SK-N-SH treated with all-trans-retinoic acid at 6 μM for 48 hours (cell line): ENCODE results near the gene MYOM3.

Experiments
- BACH2 ChIP-seq: fragments of 250-450 bp; sonication (Bioruptor Pico); IDR thresholded peaks from 2 replicates; pipeline ENCODE4 v1.9.0; 2021; ENCODE audit warnings: mild to moderate bottlenecking, borderline replicate concordance
- CSRNP3 ChIP-seq: fragments of 250-450 bp; sonication (Bioruptor Pico); IDR thresholded peaks from 2 replicates; pipeline ENCODE4 v1.5.1; 2021; ENCODE audit warnings: mild to moderate bottlenecking, moderate library complexity
- ESRRG ChIP-seq: fragments of 250-450 bp; sonication (Bioruptor Pico); IDR thresholded peaks from 2 replicates; pipeline ENCODE4 v1.6.1; 2021; ENCODE audit warnings: mild to moderate bottlenecking
- PATZ1 ChIP-seq: fragments of 250-450 bp; sonication (Bioruptor Pico); IDR thresholded peaks from 2 replicates; pipeline ENCODE4 v1.8.0; 2020; ENCODE audit warnings: mild to moderate bottlenecking, moderate library complexity, borderline replicate concordance
- PPARA ChIP-seq: fragments of 250-450 bp; sonication (Bioruptor Pico); IDR thresholded peaks from 2 replicates; pipeline ENCODE4 v1.5.0; 2020; ENCODE audit warnings: mild to moderate bottlenecking, borderline replicate concordance
- RARB ChIP-seq: fragments of 250-450 bp; sonication (Bioruptor Pico); IDR thresholded peaks from 2 replicates; pipeline ENCODE4 v1.8.0; 2021; ENCODE audit warnings: mild to moderate bottlenecking, moderate library complexity
- SNAI2 ChIP-seq: fragments of 250-450 bp; sonication (Bioruptor Pico); IDR thresholded peaks from 2 replicates; pipeline ENCODE4 v1.5.0; 2020; ENCODE audit warnings: mild to moderate bottlenecking, moderate library complexity
- TSHZ2 ChIP-seq: fragments of 250-450 bp; sonication (Bioruptor Pico); IDR thresholded peaks from 2 replicates; pipeline ENCODE4 v1.5.0; 2020; ENCODE audit warnings: mild to moderate bottlenecking, moderate library complexity
- ZFP3 ChIP-seq: fragments of 250-450 bp; sonication (Bioruptor Pico); IDR thresholded peaks from 2 replicates; pipeline ENCODE4 v1.5.0; 2020; ENCODE audit warnings: mild to moderate bottlenecking, moderate library complexity
- ZFP30 ChIP-seq: fragments of 450-650 bp; formaldehyde crosslinking; IDR thresholded peaks from 2 replicates; pipeline ENCODE4 v1.5.0; 2022; ENCODE audit warnings: mild to moderate bottlenecking, moderate library complexity
- ZNF565 ChIP-seq: fragments of 450-650 bp; formaldehyde crosslinking; conservative IDR thresholded peaks from 2 replicates; pipeline ENCODE4 v1.5.0; 2020; ENCODE audit warnings: low read depth, mild to moderate bottlenecking, moderate library complexity
- ZNF70 ChIP-seq: fragments of 450-650 bp; formaldehyde crosslinking; IDR thresholded peaks from 2 replicates; pipeline ENCODE4 v1.5.0; 2020; ENCODE audit warnings: mild to moderate bottlenecking, moderate library complexity
- ZNF8 ChIP-seq: fragments of 450-650 bp; formaldehyde crosslinking; IDR thresholded peaks from 2 replicates; pipeline ENCODE4 v1.5.0; 2020; ENCODE audit warnings: mild to moderate bottlenecking, moderate library complexity
- TF ChIP-seq, protein P1 (sequence below): fragments of 250-450 bp; sonication (Bioruptor Pico); IDR thresholded peaks from 2 replicates; pipeline ENCODE4 v1.5.1; 2020; ENCODE audit warnings: low read depth, mild to moderate bottlenecking, moderate library complexity

DNA sequence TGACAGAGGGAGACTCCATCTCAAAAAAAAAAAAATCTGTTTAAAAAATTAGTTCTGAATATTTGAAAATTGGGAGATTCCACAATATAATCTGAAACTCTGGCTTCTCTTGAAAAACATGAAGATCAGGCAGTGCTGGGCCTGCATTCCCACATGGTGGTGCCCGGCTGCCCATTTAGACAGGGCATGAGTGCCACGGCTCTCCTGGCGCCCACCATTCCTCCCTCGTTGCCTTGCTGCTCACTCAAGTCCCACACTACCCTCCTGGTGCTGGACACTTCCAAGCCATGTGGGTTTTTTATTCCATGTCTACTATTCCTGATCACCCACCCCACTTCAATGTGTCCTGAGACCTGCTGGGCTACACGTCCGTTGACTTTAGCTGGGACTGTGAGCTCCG, 10.8 kb upstream of the MYOM3 start:
- TF ChIP-seq, protein P1, sequence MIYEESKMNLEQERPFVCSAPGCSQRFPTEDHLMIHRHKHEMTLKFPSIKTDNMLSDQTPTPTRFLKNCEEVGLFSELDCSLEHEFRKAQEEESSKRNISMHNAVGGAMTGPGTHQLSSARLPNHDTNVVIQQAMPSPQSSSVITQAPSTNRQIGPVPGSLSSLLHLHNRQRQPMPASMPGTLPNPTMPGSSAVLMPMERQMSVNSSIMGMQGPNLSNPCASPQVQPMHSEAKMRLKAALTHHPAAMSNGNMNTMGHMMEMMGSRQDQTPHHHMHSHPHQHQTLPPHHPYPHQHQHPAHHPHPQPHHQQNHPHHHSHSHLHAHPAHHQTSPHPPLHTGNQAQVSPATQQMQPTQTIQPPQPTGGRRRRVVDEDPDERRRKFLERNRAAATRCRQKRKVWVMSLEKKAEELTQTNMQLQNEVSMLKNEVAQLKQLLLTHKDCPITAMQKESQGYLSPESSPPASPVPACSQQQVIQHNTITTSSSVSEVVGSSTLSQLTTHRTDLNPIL (CRISPR knock-in tag), result no peak
- TF ChIP-seq RARB (CRISPR knock-in tag) (no peak), ZFP3 (CRISPR knock-in tag) (no peak), ZNF70 (no peak), CSRNP3 (CRISPR knock-in tag) (no peak), ZNF8 (CRISPR knock-in tag) (no peak), TSHZ2 (no peak), PATZ1 (CRISPR knock-in tag) (no peak), ZNF565 (CRISPR knock-in tag) (no peak), PPARA (CRISPR knock-in tag) (no peak), SNAI2 (no peak), ZFP30 (CRISPR knock-in tag) (no peak), ESRRG (no peak), BACH2 (CRISPR knock-in tag) (no peak)
